Measurements from ENCODE around the gene TBKBP1.

DNA sequence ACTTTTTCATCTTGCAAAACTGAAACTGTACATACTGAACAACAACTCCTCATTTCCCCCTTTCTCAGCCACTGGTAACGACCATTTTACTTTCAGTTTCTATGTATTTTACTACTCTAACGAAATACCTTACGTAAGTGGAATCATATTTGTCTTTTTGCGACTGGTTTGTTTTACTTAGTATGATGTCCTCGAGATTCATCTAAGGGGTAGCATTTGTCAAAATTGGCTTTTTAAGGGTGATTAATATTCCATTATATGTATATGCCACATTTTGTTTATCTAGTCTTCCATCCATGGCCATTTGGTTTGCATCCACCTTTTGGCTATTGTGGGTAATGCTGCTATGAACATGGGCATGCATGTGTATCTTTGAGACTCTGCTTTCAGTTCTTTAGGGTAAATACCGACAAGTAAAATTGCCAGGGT is 33.9 kb upstream of the TBKBP1 start:
- no peak for TF ChIP-seq POLR2A (IDR thresholded peaks at IDR 0.05; ENCODE audit: low read depth, low read length)
- TF ChIP-seq, protein P1, sequence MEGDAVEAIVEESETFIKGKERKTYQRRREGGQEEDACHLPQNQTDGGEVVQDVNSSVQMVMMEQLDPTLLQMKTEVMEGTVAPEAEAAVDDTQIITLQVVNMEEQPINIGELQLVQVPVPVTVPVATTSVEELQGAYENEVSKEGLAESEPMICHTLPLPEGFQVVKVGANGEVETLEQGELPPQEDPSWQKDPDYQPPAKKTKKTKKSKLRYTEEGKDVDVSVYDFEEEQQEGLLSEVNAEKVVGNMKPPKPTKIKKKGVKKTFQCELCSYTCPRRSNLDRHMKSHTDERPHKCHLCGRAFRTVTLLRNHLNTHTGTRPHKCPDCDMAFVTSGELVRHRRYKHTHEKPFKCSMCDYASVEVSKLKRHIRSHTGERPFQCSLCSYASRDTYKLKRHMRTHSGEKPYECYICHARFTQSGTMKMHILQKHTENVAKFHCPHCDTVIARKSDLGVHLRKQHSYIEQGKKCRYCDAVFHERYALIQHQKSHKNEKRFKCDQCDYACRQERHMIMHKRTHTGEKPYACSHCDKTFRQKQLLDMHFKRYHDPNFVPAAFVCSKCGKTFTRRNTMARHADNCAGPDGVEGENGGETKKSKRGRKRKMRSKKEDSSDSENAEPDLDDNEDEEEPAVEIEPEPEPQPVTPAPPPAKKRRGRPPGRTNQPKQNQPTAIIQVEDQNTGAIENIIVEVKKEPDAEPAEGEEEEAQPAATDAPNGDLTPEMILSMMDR (conservative IDR thresholded peaks at IDR 0.05; ENCODE audit: low read depth, low read length), result no peak
- TF ChIP-seq SMC3 (IDR thresholded peaks at IDR 0.05; ENCODE audit: low read depth, low read length), result no peak
- no peak for TF ChIP-seq CEBPB (IDR thresholded peaks at IDR 0.05; ENCODE audit: low read depth, low read length)
- no peak for TF ChIP-seq RAD21 (IDR thresholded peaks at IDR 0.05; ENCODE audit: low read length)
- no peak for TF ChIP-seq FOS (IDR thresholded peaks at IDR 0.05; ENCODE audit: low read depth, low read length)
- no peak for TF ChIP-seq MXI1 (IDR thresholded peaks at IDR 0.05; ENCODE audit: borderline replicate concordance, low read depth, low read length)

Data from IMR-90 (cell line).